GM12878 (cell line): ENCODE results near the gene UBE2G2. TPM values are rescaled to one million over a fixed set of nuclear protein-coding genes. Genes with fewer than 3 reads are reported as not detected.

Experiments used
- ATAC-seq: fragments of 200-7000 bp; cut with Tn5 transposase; 3 replicates; pipeline ENCODE4 v1.9.1; 2020; ENCODE audit warnings: mild to moderate bottlenecking, moderate library complexity
- BruUV-seq: library from RNA; stranded (reverse); fragments of 400-500 nt; replicated peaks from 2 replicates; lab custom pipeline; 2021; lab: Mats Ljungman, UMichigan
- CTCF ChIA-PET: fragments of 300-600 bp; sonication (Branson Sonifier 250); formaldehyde crosslinking; extraction: SDS; loops from one replicate; lab custom pipeline; 2021; ENCODE audit warnings: inconsistent platforms; lab: Yijun Ruan, JAX
- POLR2A ChIA-PET: fragments of 350-600 bp; formaldehyde crosslinking; extraction: SDS; loops from one replicate; lab custom pipeline; 2021; ENCODE audit warnings: inconsistent platforms; lab: Charles Lee
- RAD21 ChIA-PET: fragments of 300-600 bp; sonication (Branson Sonifier 250); formaldehyde crosslinking; loops from one replicate; lab custom pipeline; 2023; ENCODE audit warnings: antibody characterized with exemption; ENCODE audit not compliant: unreplicated experiment; lab: Charles Lee
- SMC1A ChIA-PET: fragments of 300-600 bp; sonication (Branson Sonifier 250); formaldehyde crosslinking; loops from one replicate; lab custom pipeline; 2023; ENCODE audit not compliant: unreplicated experiment, uncharacterized antibody; lab: Charles Lee
- DNase-seq: peaks from one replicate; pipeline ENCODE4 v3.0.0-alpha.2; 2011; ENCODE audit warnings: low read depth, low spot score
- FAIRE-seq: peaks from 3 replicates; lab custom pipeline; 2011; peaks lifted over from hg19 to GRCh38; lab: Jason Lieb, UNC
- H2AFZ ChIP-seq: 2 replicates; pipeline ENCODE4 v1.6.0; 2011; ENCODE audit warnings: low read depth, low read length, control low read depth; ENCODE audit not compliant: control insufficient read depth
- H3K27ac ChIP-seq: 2 replicates; pipeline ENCODE4 v1.5.1; 2011; ENCODE audit warnings: control low read depth; ENCODE audit not compliant: control insufficient read depth, insufficient read depth
- H3K27me3 ChIP-seq, 2 experiments: replicated peaks in 1 of 2; 2 replicates each; pipeline versions ENCODE4 v1.6.0 to v1.6.1; 2011; ENCODE audit warnings: low read length in 1 of 2; ENCODE audit not compliant: control insufficient read depth in 2 of 2, insufficient read depth in 2 of 2
- H3K36me3 ChIP-seq, 2 experiments: 2 replicates each; pipeline ENCODE4 v1.5.1; 2011; ENCODE audit warnings: low read length in 1 of 2; ENCODE audit not compliant: control insufficient read depth in 2 of 2, insufficient read depth in 2 of 2
- H3K4me1 ChIP-seq: 2 replicates; pipeline ENCODE4 v1.6.1; 2011; ENCODE audit warnings: mild to moderate bottlenecking, low read length, moderate library complexity, mixed read lengths; ENCODE audit not compliant: control insufficient read depth, insufficient read depth
- H3K4me2 ChIP-seq: 2 replicates; pipeline ENCODE4 v1.6.0; 2011; ENCODE audit warnings: control low read depth; ENCODE audit not compliant: control insufficient read depth, insufficient read depth
- H3K4me3 ChIP-seq: fragments of 200-600 bp; sonication (generic); 2 replicates; pipeline ENCODE4 v1.5.1; 2016
- H3K79me2 ChIP-seq: 2 replicates; pipeline ENCODE4 v1.6.0; 2011; ENCODE audit warnings: low read length; ENCODE audit not compliant: control insufficient read depth, insufficient read depth
- H3K9ac ChIP-seq: 2 replicates; pipeline ENCODE4 v1.8.0; 2011; ENCODE audit warnings: low read length, control low read depth, mixed read lengths; ENCODE audit not compliant: control insufficient read depth, insufficient read depth
- H3K9me3 ChIP-seq: replicated peaks from 3 replicates; pipeline ENCODE4 v1.5.1; 2011; ENCODE audit warnings: mild to moderate bottlenecking, low read length; ENCODE audit not compliant: control insufficient read depth, insufficient read depth
- H4K20me1 ChIP-seq: 2 replicates; pipeline ENCODE4 v1.6.0; 2011; ENCODE audit not compliant: control insufficient read depth, insufficient read depth
- E2F4 ChIP-seq: IDR thresholded peaks from 2 replicates; pipeline ENCODE4 v1.6.1; 2012; ENCODE audit warnings: low read depth, low read length, improper control_type of control experiment
- EED ChIP-seq: sonication (generic); IDR thresholded peaks from 2 replicates; pipeline ENCODE4 v1.6.1; 2016; ENCODE audit warnings: antibody characterized with exemption, low read depth
- EGR1 ChIP-seq, 2 experiments: IDR thresholded peaks; 1 replicate in 1 of 2; 2 replicates in 1 of 2; pipeline ENCODE4 v1.6.1; 2011 to 2012; ENCODE audit warnings: low read depth in 2 of 2, low read length in 2 of 2, borderline replicate concordance in 1 of 2, mild to moderate bottlenecking in 1 of 2, moderate library complexity in 1 of 2
- ETV6 ChIP-seq, 2 experiments: fragments of 450-650 bp in 1 of 2; IDR thresholded peaks in 1 of 2; conservative IDR thresholded peaks in 1 of 2; 2 replicates each; pipeline ENCODE4 v1.6.1; 2014; ENCODE audit warnings: antibody characterized with exemption in 1 of 2, borderline replicate concordance in 1 of 2, low read depth in 1 of 2, mild to moderate bottlenecking in 1 of 2, moderate library complexity in 1 of 2
- MEF2B ChIP-seq: fragments of 450-650 bp; IDR thresholded peaks from 2 replicates; pipeline ENCODE4 v1.6.1; 2018; ENCODE audit warnings: mild to moderate bottlenecking, moderate library complexity; ENCODE audit not compliant: partially characterized antibody, poor library complexity, severe bottlenecking
- NFIC ChIP-seq: IDR thresholded peaks from 2 replicates; pipeline ENCODE4 v1.6.1; 2012; ENCODE audit warnings: low read depth, mild to moderate bottlenecking, inconsistent platforms, low read length, moderate library complexity
- USF1 ChIP-seq: IDR thresholded peaks from 2 replicates; pipeline ENCODE4 v1.6.1; 2011; ENCODE audit warnings: borderline replicate concordance, low read depth, mild to moderate bottlenecking, moderate library complexity, mixed read lengths, low read length; ENCODE audit not compliant: insufficient read depth; ENCODE audit errors: extremely low read length
- ZBTB33 ChIP-seq: fragments of 450-650 bp; IDR thresholded peaks from 2 replicates; pipeline ENCODE4 v1.6.1; 2017; ENCODE audit warnings: mild to moderate bottlenecking
- ZNF207 ChIP-seq: fragments of 450-650 bp; IDR thresholded peaks from 2 replicates; pipeline ENCODE4 v1.6.1; 2014; ENCODE audit warnings: antibody characterized with exemption, mild to moderate bottlenecking, borderline replicate concordance
- WGBS: methylation state at CpG from one replicate; pipeline ENCODE4 v1.1.6; 2016; ENCODE audit warnings: low lambda C conversion rate; ENCODE audit not compliant: insufficient replicate concordance, insufficient coverage; ENCODE audit errors: missing lambda C conversion rate; 5-methylcytosine and 5-hydroxymethylcytosine counted together
- in situ Hi-C: fragments of 300-500 bp; cut with MboI; formaldehyde crosslinking; loops from 9 replicates; pipeline ENCODE4 v1.14.3; 2018; ENCODE audit warnings: mixed read lengths
- intact Hi-C: fragments of 100-400 bp; cut with micrococcal nuclease; formaldehyde crosslinking; loops from one replicate; pipeline ENCODE4 v1.14.2; 2022; ENCODE audit not compliant: unreplicated experiment
- polyA plus RNA-seq, 11 experiments: library from polyadenylated mRNA; depleted of rRNA in 4 of 11; unstranded in 6 of 11; stranded (reverse) in 5 of 11; fragments of >200 nt; fragmentation: Nextera tagmentation in 4 of 11; fragmentation: Illumina TruSeq in 1 of 11; extraction: Ambion mirVana in 4 of 11; extraction: Trizol in 1 of 11; gene quantifications; 1 replicate in 1 of 11; 2 replicates in 10 of 11; pipeline versions ENCODE4 v1.2.1 to v1.2.3, GENCODE V29; 2011 to 2016; ENCODE audit warnings: inconsistent platforms in 2 of 11, missing spikeins in 2 of 11, low read depth in 1 of 11
- total RNA-seq, 4 experiments: library from RNA; depleted of rRNA in 3 of 4; stranded (reverse); fragments of >200 nt in 3 of 4; fragmentation: Illumina TruSeq in 1 of 4; extraction: Trizol in 1 of 4; gene quantifications; 2 replicates each; pipeline versions ENCODE4 v1.2.1 to v1.2.3, GENCODE V29; 2013 to 2021

The UBE2G2 gene
- total and polyA plus RNA-seq, 10 of the 15 experiments (the other 5 are each of a cell fraction or from before 2014, with no cell fraction given), result 27.0 to 139 (median 75.9) TPM

GRCh38 chr21:44732956-44733355 is 68.7 kb downstream of the UBE2G2 start:
- H3K79me2 ChIP-seq, result no peaks in the 10 kb centered on the region
- no peaks in the 10 kb centered on the region; a peak in 1 of 4 replicates for H3K27me3 ChIP-seq
- H3K27ac ChIP-seq, result no peak overlapping the region
- H3K36me3 ChIP-seq, result no peaks in the 10 kb centered on the region
- WGBS, result 47% methylated on average over 10 of the region's 11 CpGs
- in situ Hi-C loops (no loop called here), intact Hi-C loops (no loop called here)
- no TSS peak for BruUV-seq
- ATAC-seq (no peak), FAIRE-seq (no peak), DNase-seq (no peak)
- ChIA-PET CTCF (no interaction called here), POLR2A (no interaction called here), SMC1A (interaction anchor here (0.5 to 2.0 kb wide), 2 partner anchors 9 to 64 kb away, joined by 3 to 7 read pairs; no protein-coding TSS in a partner anchor), RAD21 (no interaction called here)
- TF ChIP-seq NFIC, result no peak
- no peak for TF ChIP-seq E2F4
- no peak for TF ChIP-seq USF1
- no peak for TF ChIP-seq ETV6 (conservative IDR thresholded peaks at IDR 0.05 in 1 of 2, IDR thresholded peaks at IDR 0.05 in 1 of 2; ENCODE audit: borderline replicate concordance in 1 of 2, low read depth in 1 of 2)
- TF ChIP-seq ZBTB33, result no peak
- no peak for TF ChIP-seq EGR1 (IDR thresholded peaks at IDR 0.05; ENCODE audit: borderline replicate concordance in 1 of 2, low read depth in 2 of 2, low read length in 2 of 2)
- no peak for TF ChIP-seq EED
- TF ChIP-seq ZNF207, result no peak
- TF ChIP-seq MEF2B, result no peak
- H3K9me3 ChIP-seq, result no peaks in the 10 kb centered on the region
- H3K4me3 ChIP-seq, result no peak overlapping the region
- no peaks in the 10 kb centered on the region for H4K20me1 ChIP-seq
- H3K4me2 ChIP-seq, result no peak overlapping the region
- H3K9ac ChIP-seq, result no peak overlapping the region
- H3K4me1 ChIP-seq, result no peaks in the 10 kb centered on the region
- no peak overlapping the region for H2AFZ ChIP-seq
